Suprapubic skin (tissue), 3 donors: ENCODE data around the gene IFITM10.

Experiments
- POLR2A ChIP-seq, 2 donors: fragments of 450-650 bp; IDR thresholded peaks; one replicate each; pipeline ENCODE4 v1.6.1; 2017; ENCODE audit warnings: antibody characterized with exemption in 2 of 2, mild to moderate bottlenecking in 2 of 2, moderate library complexity in 2 of 2
- TF ChIP-seq, protein P1 (sequence below), 2 donors: fragments of 200-600 bp in 1 of 2; fragments of 450-650 bp in 1 of 2; sonication (generic) in 1 of 2; IDR thresholded peaks; one replicate each; pipeline ENCODE4 v1.5.1; 2016 to 2019; ENCODE audit warnings: antibody characterized with exemption in 2 of 2, mild to moderate bottlenecking in 1 of 2, moderate library complexity in 1 of 2

DNA sequence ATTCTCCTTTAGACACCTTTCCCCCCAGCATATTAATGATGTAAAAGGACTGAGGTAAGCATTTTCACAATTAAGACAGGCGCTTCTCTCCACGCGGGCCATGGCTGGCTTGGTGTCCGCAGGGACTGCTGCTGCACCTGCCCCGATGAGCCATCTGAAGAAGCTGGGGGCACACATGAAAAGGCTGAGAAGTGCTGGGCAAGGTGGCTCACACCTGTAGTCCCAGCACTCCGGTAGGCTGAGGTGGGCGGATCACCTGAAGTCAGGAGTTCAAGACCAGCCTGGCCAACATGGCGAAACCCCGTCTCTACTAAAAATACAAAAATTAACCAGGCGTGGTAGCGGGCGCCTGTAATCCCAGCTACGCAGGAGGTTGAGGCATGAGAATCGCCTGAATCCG lies 32.1 kb downstream of the IFITM10 start:
- TF ChIP-seq, protein P1, sequence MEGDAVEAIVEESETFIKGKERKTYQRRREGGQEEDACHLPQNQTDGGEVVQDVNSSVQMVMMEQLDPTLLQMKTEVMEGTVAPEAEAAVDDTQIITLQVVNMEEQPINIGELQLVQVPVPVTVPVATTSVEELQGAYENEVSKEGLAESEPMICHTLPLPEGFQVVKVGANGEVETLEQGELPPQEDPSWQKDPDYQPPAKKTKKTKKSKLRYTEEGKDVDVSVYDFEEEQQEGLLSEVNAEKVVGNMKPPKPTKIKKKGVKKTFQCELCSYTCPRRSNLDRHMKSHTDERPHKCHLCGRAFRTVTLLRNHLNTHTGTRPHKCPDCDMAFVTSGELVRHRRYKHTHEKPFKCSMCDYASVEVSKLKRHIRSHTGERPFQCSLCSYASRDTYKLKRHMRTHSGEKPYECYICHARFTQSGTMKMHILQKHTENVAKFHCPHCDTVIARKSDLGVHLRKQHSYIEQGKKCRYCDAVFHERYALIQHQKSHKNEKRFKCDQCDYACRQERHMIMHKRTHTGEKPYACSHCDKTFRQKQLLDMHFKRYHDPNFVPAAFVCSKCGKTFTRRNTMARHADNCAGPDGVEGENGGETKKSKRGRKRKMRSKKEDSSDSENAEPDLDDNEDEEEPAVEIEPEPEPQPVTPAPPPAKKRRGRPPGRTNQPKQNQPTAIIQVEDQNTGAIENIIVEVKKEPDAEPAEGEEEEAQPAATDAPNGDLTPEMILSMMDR (IDR thresholded peaks at IDR 0.05), result no peak
- no peak for TF ChIP-seq POLR2A (IDR thresholded peaks at IDR 0.05)
